Measurements from ENCODE around the gene NKAP.
"Not testable (repeated sequence)": the region's sequence is repeated elsewhere in the genome, so short reads cannot be mapped to it uniquely, and the experiment has no call there.

The NKAP gene

GRCh38 chrX:119943185-119943988, at the start of gene NKAP:
Gene NKAP (minus strand): TSS chrX:119943751. CDS start chrX:119943605, 146 bp downstream.
- H3K4me3 ChIP-seq (ENCODE audit: low read depth, low read length): peak within 1 kb of the TSS; percentile 70
- DNase-seq (ENCODE audit: low read depth): peak; percentile 83

GRCh38 chrX:119991005-119991787, 47.6 kb upstream of the NKAP start:
- peak overlapping the region; percentile 23 for H3K4me3 ChIP-seq (ENCODE audit: low read depth, low read length)

GRCh38 chrX:119990556-119991004, 47.0 kb upstream of the NKAP start:
- H3K4me3 ChIP-seq (ENCODE audit: low read depth, low read length): peak overlapping the region; percentile 23
- no peak for DNase-seq (ENCODE audit: low read depth)

More at GRCh38 chrX:119991005-119991787, 47.6 kb upstream of the NKAP start:
- DNase-seq (ENCODE audit: low read depth): no peak

GRCh38 chrX:119989905-119990555, 46.5 kb upstream of the NKAP start:
- DNase-seq (ENCODE audit: low read depth): no peak
- H3K4me3 ChIP-seq (ENCODE audit: low read depth, low read length): no peak overlapping the region

GRCh38 chrX:119986203-119986602, 42.7 kb upstream of the NKAP start:
- no peak for DNase-seq (ENCODE audit: low read depth)
- H3K4me3 ChIP-seq (ENCODE audit: low read depth, low read length): no peak overlapping the region

GRCh38 chrX:119984652-119985051, 41.1 kb upstream of the NKAP start:
- H3K4me3 ChIP-seq (ENCODE audit: low read depth, low read length): no peak overlapping the region
- DNase-seq (ENCODE audit: low read depth): no peak

- H3K4me3 ChIP-seq (ENCODE audit: low read depth, low read length): no peak overlapping the region
- no peak for DNase-seq (ENCODE audit: low read depth)
These were observed 39.9 kb upstream of the NKAP start for GRCh38 chrX:119983494-119983893.

GRCh38 chrX:119982145-119982544, 38.6 kb upstream of the NKAP start:
- no peak for DNase-seq (ENCODE audit: low read depth)
- H3K4me3 ChIP-seq (ENCODE audit: low read depth, low read length): no peak overlapping the region

GRCh38 chrX:119981286-119982070, 37.9 kb upstream of the NKAP start:
- no peak overlapping the region for H3K4me3 ChIP-seq (ENCODE audit: low read depth, low read length)
- DNase-seq (ENCODE audit: low read depth): no peak

GRCh38 chrX:119977172-119977571, 33.6 kb upstream of the NKAP start:
- DNase-seq (ENCODE audit: low read depth); H3K4me3 ChIP-seq (ENCODE audit: low read depth, low read length): not testable (repeated sequence)

- H3K4me3 ChIP-seq (ENCODE audit: low read depth, low read length): no peak overlapping the region
- no peak for DNase-seq (ENCODE audit: low read depth)
These were observed 27.6 kb upstream of the NKAP start for GRCh38 chrX:119971184-119971583.

- DNase-seq (ENCODE audit: low read depth): no peak
- H3K4me3 ChIP-seq (ENCODE audit: low read depth, low read length): no peak overlapping the region
These were observed 27.0 kb upstream of the NKAP start for GRCh38 chrX:119970574-119970973.

- DNase-seq (ENCODE audit: low read depth); H3K4me3 ChIP-seq (ENCODE audit: low read depth, low read length): not testable (repeated sequence)
These were observed 23.3 kb upstream of the NKAP start for GRCh38 chrX:119966837-119967236.

- DNase-seq (ENCODE audit: low read depth): no peak
- no peak overlapping the region for H3K4me3 ChIP-seq (ENCODE audit: low read depth, low read length)
These were observed 17.1 kb upstream of the NKAP start for GRCh38 chrX:119960625-119961024.

- not testable (repeated sequence) for H3K4me3 ChIP-seq (ENCODE audit: low read depth, low read length); DNase-seq (ENCODE audit: low read depth)
These were observed 12.4 kb upstream of the NKAP start for GRCh38 chrX:119955807-119956570.

GRCh38 chrX:119954374-119954773, 10.8 kb upstream of the NKAP start:
- H3K4me3 ChIP-seq (ENCODE audit: low read depth, low read length): no peak overlapping the region
- DNase-seq (ENCODE audit: low read depth): no peak

GRCh38 chrX:119948381-119948780, 4.8 kb upstream of the NKAP start:
- no peak overlapping the region for H3K4me3 ChIP-seq (ENCODE audit: low read depth, low read length)
- no peak for DNase-seq (ENCODE audit: low read depth)

GRCh38 chrX:119945481-119945880, 1.9 kb upstream of the NKAP start:
- DNase-seq (ENCODE audit: low read depth): no peak
- H3K4me3 ChIP-seq (ENCODE audit: low read depth, low read length): no peak overlapping the region

GRCh38 chrX:119942831-119943184, 743 bp downstream of the NKAP start:
- H3K4me3 ChIP-seq (ENCODE audit: low read depth, low read length): peak overlapping the region; percentile 70
- DNase-seq (ENCODE audit: low read depth): no peak
